ACC112 (cell line): ENCODE results near the gene TNFRSF18.

ENCODE experiments used
- H2AFZ ChIP-seq: fragments of 200-600 bp; sonication (generic); one replicate; pipeline ENCODE4 v1.6.0; 2017; ENCODE audit warnings: antibody characterized with exemption, low read length; ENCODE audit not compliant: unreplicated experiment
- H3K27ac ChIP-seq: fragments of 200-600 bp; sonication (generic); 2 replicates; pipeline ENCODE4 v1.5.1; 2014; ENCODE audit warnings: low read depth, mild to moderate bottlenecking, antibody characterized with exemption, low read length, moderate library complexity
- H3K27me3 ChIP-seq: fragments of 200-600 bp; sonication (generic); 2 replicates; pipeline ENCODE4 v1.6.1; 2014; ENCODE audit warnings: mild to moderate bottlenecking, antibody characterized with exemption, low read length, moderate library complexity, mixed read lengths; ENCODE audit not compliant: insufficient read depth
- H3K36me3 ChIP-seq: fragments of 200-600 bp; sonication (generic); 2 replicates; pipeline ENCODE4 v1.6.1; 2016; ENCODE audit warnings: mild to moderate bottlenecking, antibody characterized with exemption, low read length, moderate library complexity, mixed read lengths; ENCODE audit not compliant: insufficient read depth
- H3K4me1 ChIP-seq: fragments of 200-600 bp; sonication (generic); one replicate; pipeline ENCODE4 v1.6.1; 2016; ENCODE audit warnings: low read length, mixed read lengths; ENCODE audit not compliant: insufficient read depth, unreplicated experiment, control insufficient read depth
- H3K4me3 ChIP-seq: fragments of 200-600 bp; sonication (generic); 2 replicates; pipeline ENCODE4 v1.5.1; 2014; ENCODE audit warnings: mild to moderate bottlenecking, low read depth, low read length
- H3K79me2 ChIP-seq: fragments of 200-600 bp; sonication (generic); one replicate; pipeline ENCODE4 v1.6.0; 2016; ENCODE audit warnings: low read length; ENCODE audit not compliant: control insufficient read depth, unreplicated experiment, insufficient read depth

The TNFRSF18 gene

DNA sequence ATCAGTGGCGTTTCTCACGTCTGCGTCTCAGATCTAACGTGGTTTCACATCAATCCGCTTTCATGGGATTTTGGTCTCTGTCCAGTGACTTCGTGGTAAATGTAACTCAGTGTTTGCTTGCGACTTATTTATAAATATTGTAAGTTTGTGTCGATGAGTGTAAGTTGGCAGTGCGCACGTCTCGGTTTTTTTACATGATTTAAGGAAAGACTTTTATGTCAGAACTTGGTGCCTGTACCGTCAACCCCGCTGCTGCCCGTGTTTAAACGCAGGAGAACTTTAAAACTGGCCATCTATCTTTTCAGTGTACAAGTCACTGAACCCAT is 27.1 kb upstream of the TNFRSF18 start:
- H3K36me3 ChIP-seq = peaks cover 18% of the 10 kb centered on the region; the same call in 1 of the 2 replicates
- H2AFZ ChIP-seq = no peak overlapping the region
- no peaks in the 10 kb centered on the region for H3K27me3 ChIP-seq
- peak overlapping the region; percentile 78 for H3K4me3 ChIP-seq
- H3K79me2 ChIP-seq = peaks cover 58% of the 10 kb centered on the region
- H3K4me1 ChIP-seq = peaks cover 17% of the 10 kb centered on the region
- no peak overlapping the region for H3K27ac ChIP-seq

GRCh38 chr1:1232796-1233566 is 26.6 kb upstream of the TNFRSF18 start:
- Histone ChIP-seq H2AFZ (peak overlapping the region; percentile 37), H3K79me2 (peaks cover 64% of the 10 kb centered on the region), H3K4me3 (peak overlapping the region; percentile 78), H3K27me3 (no peaks in the 10 kb centered on the region), H3K4me1 (peaks cover 13% of the 10 kb centered on the region), H3K36me3 (peaks cover 21% of the 10 kb centered on the region; the same call in 1 of the 2 replicates), H3K27ac (no peak overlapping the region)

DNA sequence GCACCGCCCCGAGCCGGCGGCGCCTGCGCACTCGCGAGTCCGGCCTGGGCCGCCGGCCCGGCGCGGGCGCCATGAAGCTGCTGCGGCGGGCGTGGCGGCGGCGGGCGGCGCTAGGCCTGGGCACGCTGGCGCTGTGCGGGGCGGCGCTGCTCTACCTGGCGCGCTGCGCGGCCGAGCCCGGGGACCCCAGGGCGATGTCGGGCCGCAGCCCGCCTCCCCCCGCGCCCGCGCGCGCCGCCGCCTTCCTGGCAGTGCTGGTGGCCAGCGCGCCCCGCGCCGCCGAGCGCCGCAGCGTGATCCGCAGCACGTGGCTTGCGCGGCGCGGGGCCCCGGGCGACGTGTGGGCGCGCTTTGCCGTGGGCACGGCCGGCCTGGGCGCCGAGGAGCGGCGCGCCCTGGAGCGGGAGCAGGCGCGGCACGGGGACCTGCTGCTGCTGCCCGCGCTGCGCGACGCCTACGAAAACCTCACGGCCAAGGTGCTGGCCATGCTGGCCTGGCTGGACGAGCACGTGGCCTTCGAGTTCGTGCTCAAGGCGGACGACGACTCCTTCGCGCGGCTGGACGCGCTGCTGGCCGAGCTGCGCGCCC is 25.9 kb upstream of the TNFRSF18 start, which contains the start of gene B3GALT6:
Gene B3GALT6, plus strand, starts transcription at position 30 of the 588 bp plus-strand sequence. Its CDS starts 42 bp downstream, at position 72.
- Histone ChIP-seq H3K4me1 (peaks cover 8% of the 10 kb centered on the region), H3K4me3 (peak within 1 kb of the TSS; percentile 92), H3K27ac (peak within 1 kb of the TSS; percentile 71), H2AFZ (peak within 1 kb of the TSS; percentile 48), H3K27me3 (no peaks in the 10 kb centered on the region), H3K36me3 (peaks cover 25% of the 10 kb centered on the region; the same call in 1 of the 2 replicates), H3K79me2 (peaks cover 69% of the 10 kb centered on the region)

GRCh38 chr1:1231400-1232207 is 25.2 kb upstream of the TNFRSF18 start, which contains the start of gene SDF4:
TSS of gene SDF4 (minus strand) at chr1:1232001. CDS start at chr1:1228772, 3,229 bp downstream.
- peaks cover 25% of the 10 kb centered on the region; the same call in 1 of the 2 replicates for H3K36me3 ChIP-seq
- H2AFZ ChIP-seq = peak within 1 kb of the TSS; percentile 48
- peaks cover 4% of the 10 kb centered on the region for H3K4me1 ChIP-seq
- peak within 1 kb of the TSS; percentile 92 for H3K4me3 ChIP-seq
- H3K27ac ChIP-seq = peak within 1 kb of the TSS; percentile 71
- peaks cover 73% of the 10 kb centered on the region for H3K79me2 ChIP-seq
- H3K27me3 ChIP-seq = no peaks in the 10 kb centered on the region

GRCh38 chr1:1230656-1231399 is 24.4 kb upstream of the TNFRSF18 start:
- Histone ChIP-seq H3K27ac (peak overlapping the region; percentile 71), H3K4me1 (peaks cover 4% of the 10 kb centered on the region), H3K4me3 (peak overlapping the region; percentile 92), H3K36me3 (peaks cover 25% of the 10 kb centered on the region; the same call in 1 of the 2 replicates), H3K27me3 (no peaks in the 10 kb centered on the region), H3K79me2 (peaks cover 80% of the 10 kb centered on the region), H2AFZ (no peak overlapping the region)

DNA sequence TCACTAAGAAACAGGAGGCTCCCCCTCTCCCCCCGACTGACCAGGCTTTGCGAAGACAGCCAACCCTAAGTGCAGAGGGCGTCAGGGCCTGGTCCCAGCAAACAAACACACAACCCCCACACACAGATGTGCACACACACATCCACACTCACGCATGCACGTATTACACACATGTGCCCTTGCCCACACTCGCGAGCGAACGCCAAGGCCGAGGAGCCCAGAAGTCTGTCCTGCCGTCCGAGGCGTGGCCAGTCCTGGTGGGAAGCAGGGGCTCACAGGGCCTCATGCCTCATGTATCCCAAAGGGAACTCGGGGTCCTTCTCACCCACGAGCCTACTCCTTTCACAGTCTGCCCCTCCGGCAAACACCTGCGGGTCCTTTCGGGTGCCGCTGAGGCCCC is 23.4 kb upstream of the TNFRSF18 start:
- Histone ChIP-seq H3K36me3 (peaks cover 27% of the 10 kb centered on the region; the same call in 1 of the 2 replicates), H3K79me2 (peaks cover 88% of the 10 kb centered on the region), H2AFZ (no peak overlapping the region), H3K4me1 (peaks cover 4% of the 10 kb centered on the region), H3K27me3 (no peaks in the 10 kb centered on the region), H3K4me3 (peak overlapping the region; percentile 92), H3K27ac (no peak overlapping the region)

DNA sequence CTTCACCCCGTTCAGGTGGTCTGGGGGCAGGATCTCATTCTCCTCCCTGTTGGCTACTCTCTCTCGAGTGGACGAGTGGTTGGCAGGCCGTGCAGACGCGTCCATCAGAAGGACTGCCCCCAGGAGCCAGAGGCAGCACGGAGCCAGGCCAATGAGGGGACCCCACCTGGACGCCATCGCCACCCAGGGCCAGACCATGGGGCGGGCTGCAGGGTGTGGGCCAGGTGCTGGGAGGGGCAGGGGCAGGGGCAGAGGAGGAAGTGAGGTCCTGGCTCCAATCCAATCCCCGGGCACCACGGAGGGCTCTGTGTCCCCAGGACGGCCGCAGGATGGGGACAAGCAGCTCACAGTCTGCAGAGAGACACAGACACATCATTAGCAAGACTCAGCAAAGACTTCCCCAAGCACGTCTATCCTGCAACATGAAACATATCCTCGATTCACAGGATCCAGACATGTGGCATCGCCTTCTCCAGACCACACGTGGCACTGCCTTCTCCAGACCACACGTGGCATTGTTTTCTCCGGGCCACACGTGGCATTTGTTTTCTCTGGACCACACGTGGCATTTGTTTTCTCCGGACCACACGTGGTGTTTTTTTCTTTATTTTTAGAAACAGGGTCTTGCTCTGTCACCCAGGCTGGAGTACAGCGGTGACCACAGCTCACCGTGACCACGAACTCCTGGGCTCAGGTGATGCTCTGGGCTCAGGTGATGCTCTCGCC is 22.4 kb upstream of the TNFRSF18 start:
- peaks cover 4% of the 10 kb centered on the region for H3K4me1 ChIP-seq
- no peak overlapping the region for H2AFZ ChIP-seq
- H3K27me3 ChIP-seq = no peaks in the 10 kb centered on the region
- H3K4me3 ChIP-seq = no peak overlapping the region
- H3K27ac ChIP-seq = no peak overlapping the region
- H3K36me3 ChIP-seq = peaks cover 30% of the 10 kb centered on the region; the same call in 1 of the 2 replicates
- H3K79me2 ChIP-seq = peaks cover 80% of the 10 kb centered on the region

- Histone ChIP-seq H2AFZ (no peak overlapping the region), H3K27me3 (no peaks in the 10 kb centered on the region), H3K4me3 (no peak overlapping the region), H3K27ac (no peak overlapping the region), H3K4me1 (peaks cover 4% of the 10 kb centered on the region), H3K79me2 (peaks cover 75% of the 10 kb centered on the region), H3K36me3 (peaks cover 27% of the 10 kb centered on the region; the same call in 1 of the 2 replicates)
These were observed 21.8 kb upstream of the TNFRSF18 start for GRCh38 chr1:1228187-1228586.

DNA sequence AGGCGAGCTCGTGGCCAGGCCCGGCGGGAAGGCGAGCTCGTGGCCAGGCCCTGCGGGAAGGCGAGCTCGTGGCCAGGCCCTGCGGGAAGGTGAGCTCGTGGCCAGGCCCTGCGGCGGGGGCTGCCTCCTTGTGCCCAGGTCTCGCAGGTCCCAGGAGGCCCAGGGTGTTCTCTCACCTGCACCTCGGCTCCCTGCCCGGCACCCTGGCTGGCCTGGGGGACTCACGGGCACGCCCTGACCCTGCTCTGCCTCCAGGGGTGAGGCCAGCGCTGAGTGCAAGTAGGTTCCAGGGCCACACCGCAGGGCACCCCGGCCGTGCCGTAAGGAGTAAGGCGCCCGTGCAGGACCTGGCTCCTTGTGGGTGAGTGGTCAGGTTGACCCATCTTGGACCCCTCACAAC is 21.0 kb upstream of the TNFRSF18 start:
- Histone ChIP-seq H2AFZ (no peak overlapping the region), H3K27me3 (no peaks in the 10 kb centered on the region), H3K4me3 (no peak overlapping the region), H3K36me3 (peaks cover 31% of the 10 kb centered on the region; the same call in 1 of the 2 replicates), H3K27ac (no peak overlapping the region), H3K4me1 (peaks cover 4% of the 10 kb centered on the region), H3K79me2 (peaks cover 67% of the 10 kb centered on the region)
